ENCODE results near the gene SFSWAP. TPM values are rescaled to one million over a fixed set of nuclear protein-coding genes. Genes with fewer than 3 reads are reported as not detected.

The SFSWAP gene
- total and polyA plus RNA-seq, 8 donors: 14.8 to 194 (median 45.2) TPM

DNA sequence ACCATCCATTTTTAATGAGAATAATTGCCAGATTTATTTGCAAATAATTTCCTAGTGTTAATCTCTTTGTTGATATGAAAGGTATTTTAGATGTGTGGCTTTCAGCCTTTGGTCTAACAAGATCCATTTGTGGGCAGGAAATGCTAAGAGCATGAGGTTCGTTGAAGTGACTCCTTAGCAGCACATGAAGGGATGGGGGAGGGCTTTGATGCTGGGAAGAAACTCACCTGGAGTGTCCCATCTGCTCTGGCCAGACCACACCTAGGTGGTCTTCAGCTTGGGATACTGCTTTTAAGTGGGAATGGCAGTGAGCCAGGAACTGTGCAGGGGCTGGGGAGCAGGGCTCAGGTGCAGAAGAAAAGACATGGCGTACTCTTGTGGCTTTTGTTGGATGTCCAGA is 13.6 kb downstream of the SFSWAP start:
- intact Hi-C loops (cut with DNase I; ENCODE audit: low total_unique reads): no loop called here
- peaks cover 57 to 100% (median 100%) of the 10 kb centered on the region in 4 donors for H3K36me3 ChIP-seq
- no peak overlapping the region for H3K27ac ChIP-seq
- TF ChIP-seq EP300 (IDR thresholded peaks at IDR 0.05): no peak
- TF ChIP-seq POLR2AphosphoS5 (IDR thresholded peaks at IDR 0.05): no peak
- TF ChIP-seq, protein P1, sequence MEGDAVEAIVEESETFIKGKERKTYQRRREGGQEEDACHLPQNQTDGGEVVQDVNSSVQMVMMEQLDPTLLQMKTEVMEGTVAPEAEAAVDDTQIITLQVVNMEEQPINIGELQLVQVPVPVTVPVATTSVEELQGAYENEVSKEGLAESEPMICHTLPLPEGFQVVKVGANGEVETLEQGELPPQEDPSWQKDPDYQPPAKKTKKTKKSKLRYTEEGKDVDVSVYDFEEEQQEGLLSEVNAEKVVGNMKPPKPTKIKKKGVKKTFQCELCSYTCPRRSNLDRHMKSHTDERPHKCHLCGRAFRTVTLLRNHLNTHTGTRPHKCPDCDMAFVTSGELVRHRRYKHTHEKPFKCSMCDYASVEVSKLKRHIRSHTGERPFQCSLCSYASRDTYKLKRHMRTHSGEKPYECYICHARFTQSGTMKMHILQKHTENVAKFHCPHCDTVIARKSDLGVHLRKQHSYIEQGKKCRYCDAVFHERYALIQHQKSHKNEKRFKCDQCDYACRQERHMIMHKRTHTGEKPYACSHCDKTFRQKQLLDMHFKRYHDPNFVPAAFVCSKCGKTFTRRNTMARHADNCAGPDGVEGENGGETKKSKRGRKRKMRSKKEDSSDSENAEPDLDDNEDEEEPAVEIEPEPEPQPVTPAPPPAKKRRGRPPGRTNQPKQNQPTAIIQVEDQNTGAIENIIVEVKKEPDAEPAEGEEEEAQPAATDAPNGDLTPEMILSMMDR (IDR thresholded peaks at IDR 0.05): no peak
- no peak for TF ChIP-seq POLR2A (IDR thresholded peaks at IDR 0.05)
- no peaks in the 10 kb centered on the region for H3K9me3 ChIP-seq
- DNase-seq: no peak
- no peaks in the 10 kb centered on the region for H3K27me3 ChIP-seq
- peaks cover 0 to 20% (median 0%) of the 10 kb centered on the region in 4 donors for H3K4me1 ChIP-seq
- WGBS, 5 donors: 57 to 74% (median 66%) methylated on average over 2 of the region's 2 CpGs
- no peak overlapping the region for H3K4me3 ChIP-seq

DNA sequence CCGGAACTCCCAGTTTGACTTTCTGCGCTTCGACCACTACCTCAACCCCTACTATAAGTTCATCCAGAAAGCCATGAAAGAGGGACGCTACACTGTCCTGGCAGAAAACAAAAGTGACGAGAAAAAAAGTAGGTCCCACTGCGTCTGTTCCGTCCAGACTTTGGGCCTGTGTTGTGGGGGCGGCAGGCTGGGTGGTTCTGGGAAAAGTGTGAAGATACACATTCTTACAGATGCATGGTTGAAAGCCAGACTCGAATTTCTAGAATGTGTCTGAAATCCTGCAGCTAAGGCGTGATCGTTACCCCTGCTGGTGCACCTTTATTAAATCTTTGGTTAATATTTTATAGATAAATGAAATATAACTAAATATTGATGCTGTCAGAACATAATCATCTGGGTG is 14.6 kb downstream of the SFSWAP start:
- no peaks in the 10 kb centered on the region for H3K27me3 ChIP-seq
- no peak overlapping the region for H3K4me3 ChIP-seq
- 92 to 96% (median 94%) methylated on average over 11 of the region's 11 CpGs for WGBS, 5 donors
- H3K9me3 ChIP-seq: no peaks in the 10 kb centered on the region
- TF ChIP-seq, protein P1 (IDR thresholded peaks at IDR 0.05): no peak
- no peak for TF ChIP-seq POLR2AphosphoS5 (IDR thresholded peaks at IDR 0.05)
- TF ChIP-seq POLR2A (IDR thresholded peaks at IDR 0.05): no peak
- no peak for TF ChIP-seq EP300 (IDR thresholded peaks at IDR 0.05)
- no peak overlapping the region for H3K27ac ChIP-seq
- DNase-seq: no peak
- peaks cover 0 to 20% (median 0%) of the 10 kb centered on the region in 4 donors for H3K4me1 ChIP-seq
- intact Hi-C loops (cut with DNase I; ENCODE audit: low total_unique reads): no loop called here
- H3K36me3 ChIP-seq: peaks cover 57 to 100% (median 100%) of the 10 kb centered on the region in 4 donors

DNA sequence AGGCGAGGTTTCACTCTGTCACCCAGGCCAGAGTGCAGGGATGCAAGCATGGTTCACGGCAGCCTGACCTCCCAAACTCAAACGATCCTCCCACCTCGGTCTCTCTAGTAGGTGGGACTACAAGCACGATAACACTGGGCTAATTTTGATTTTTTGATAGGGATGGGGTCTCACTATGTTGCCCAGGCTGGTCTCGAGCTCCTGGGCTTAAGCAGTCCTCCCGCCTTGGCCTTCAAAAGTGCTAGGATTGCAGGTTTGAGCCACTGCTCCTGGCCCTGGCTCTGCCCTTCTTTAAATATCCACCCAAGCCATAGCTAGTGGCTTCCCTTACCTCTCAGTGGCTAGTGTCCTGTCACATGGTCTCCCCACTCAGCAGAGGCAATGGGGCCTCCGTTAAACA is 17.8 kb downstream of the SFSWAP start:
- intact Hi-C loops (cut with DNase I; ENCODE audit: low total_unique reads): no loop called here
- WGBS, 5 donors: 92 to 95% (median 94%) methylated on average over 6 to 8 of the region's 8 CpGs
- H3K27ac ChIP-seq: no peak overlapping the region
- no peaks in the 10 kb centered on the region for H3K27me3 ChIP-seq
- no peak for DNase-seq
- H3K4me1 ChIP-seq: peaks cover 0 to under 1% (median 0%) of the 10 kb centered on the region in 4 donors
- H3K9me3 ChIP-seq: no peaks in the 10 kb centered on the region
- no peak overlapping the region for H3K4me3 ChIP-seq
- TF ChIP-seq POLR2AphosphoS5 (IDR thresholded peaks at IDR 0.05) (no peak), EP300 (IDR thresholded peaks at IDR 0.05) (no peak), POLR2A (IDR thresholded peaks at IDR 0.05) (no peak)
- TF ChIP-seq, protein P1 (IDR thresholded peaks at IDR 0.05): no peak
- H3K36me3 ChIP-seq: peaks cover 70 to 99% (median 97%) of the 10 kb centered on the region in 4 donors

DNA sequence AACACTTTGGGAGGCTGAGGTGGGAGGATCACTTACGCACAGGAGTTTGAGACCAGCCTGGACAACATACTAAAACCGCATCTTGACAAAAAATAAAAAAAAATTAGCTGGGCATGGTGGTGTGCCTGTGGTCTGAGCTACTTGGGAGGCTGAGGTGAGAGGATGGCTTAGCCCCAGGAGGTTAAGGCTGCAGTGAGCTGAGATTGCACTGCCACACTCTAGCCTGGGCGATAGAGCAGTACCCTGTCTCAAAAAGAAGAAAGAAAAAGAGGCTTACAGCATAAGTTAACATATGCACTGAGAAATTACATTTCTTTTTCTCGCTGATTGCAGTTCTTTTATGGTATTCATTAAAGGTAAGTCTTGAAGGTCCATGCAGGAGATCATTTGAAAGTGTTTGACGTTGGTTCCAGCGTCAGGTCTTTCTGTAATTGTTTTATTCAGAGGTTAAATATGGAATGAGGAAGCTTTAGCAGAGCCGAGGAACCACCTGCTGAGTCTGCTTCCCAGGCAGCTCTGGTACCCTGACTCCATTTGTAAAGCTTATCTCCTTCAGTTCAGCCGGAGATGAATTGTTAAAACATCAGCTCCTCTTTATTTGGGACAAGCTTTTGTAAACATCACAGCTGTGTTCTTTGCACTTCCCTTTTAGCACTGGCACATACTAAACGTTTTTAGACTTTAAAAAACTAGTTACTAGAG is 18.5 kb downstream of the SFSWAP start:
- DNase-seq: no peak
- 64 to 72% (median 67%) methylated on average over 9 of the region's 9 CpGs for WGBS, 5 donors
- H3K36me3 ChIP-seq: peaks cover 77 to 99% (median 97%) of the 10 kb centered on the region in 4 donors

More for the DNA sequence above, 18.5 kb downstream of the SFSWAP start:
- H3K27ac ChIP-seq: no peak overlapping the region
- no peaks in the 10 kb centered on the region for H3K27me3 ChIP-seq
- H3K9me3 ChIP-seq: no peaks in the 10 kb centered on the region
- H3K4me1 ChIP-seq: no peaks in the 10 kb centered on the region
- TF ChIP-seq POLR2AphosphoS5 (IDR thresholded peaks at IDR 0.05): no peak
- no peak for TF ChIP-seq POLR2A (IDR thresholded peaks at IDR 0.05)
- TF ChIP-seq, protein P1 (IDR thresholded peaks at IDR 0.05): no peak
- TF ChIP-seq EP300 (IDR thresholded peaks at IDR 0.05): no peak
- no peak overlapping the region for H3K4me3 ChIP-seq
- intact Hi-C loops (cut with DNase I; ENCODE audit: low total_unique reads): no loop called here

Measured in stomach (tissue), 9 donors.